ENCODE results near the gene PLA1A.
"Not testable (repeated sequence)": the region's sequence is repeated elsewhere in the genome, so short reads cannot be mapped to it uniquely, and the experiment has no call there.

PLA1A gene

GRCh38 chr3:119669906-119670570, 72.4 kb downstream of the PLA1A start:
- FAIRE-seq: no peak

- FAIRE-seq: no peak
Measured at GRCh38 chr3:119672776-119673175, 75.1 kb downstream of the PLA1A start.

GRCh38 chr3:119673875-119674274, 76.2 kb downstream of the PLA1A start:
- no peak for FAIRE-seq

- FAIRE-seq: no peak
Measured at GRCh38 chr3:119675188-119675874, 77.6 kb downstream of the PLA1A start.

GRCh38 chr3:119676020-119676419, 78.3 kb downstream of the PLA1A start:
- no peak for FAIRE-seq

GRCh38 chr3:119676771-119677640, 79.3 kb downstream of the PLA1A start, which contains the start of gene COX17:
COX17 (minus strand) TSS chr3:119677406; CDS start chr3:119677310, 96 bp downstream.
- peak; percentile 96 for FAIRE-seq

- FAIRE-seq: no peak
Measured at GRCh38 chr3:119677641-119677934, 79.9 kb downstream of the PLA1A start.

- FAIRE-seq: not testable (repeated sequence)
Measured at GRCh38 chr3:119678209-119678608, 80.5 kb downstream of the PLA1A start.
